Measurements from ENCODE around the gene ARHGAP15. TPM values are rescaled to one million over a fixed set of nuclear protein-coding genes. Genes with fewer than 3 reads are reported as not detected.

ARHGAP15 gene
- total and polyA plus RNA-seq, 9 donors = 1.5 to 10.0 (median 2.6) TPM

- DNase-seq = no peak
- TF ChIP-seq POLR2A (IDR thresholded peaks at IDR 0.05) (no peak), EP300 (IDR thresholded peaks at IDR 0.05) (no peak), CTCF (IDR thresholded peaks at IDR 0.05) (no peak)
- H3K27me3 ChIP-seq = no peaks in the 10 kb centered on the region
- intact Hi-C loops (cut with DNase I) = no loop called here
- no peaks in the 10 kb centered on the region for H3K36me3 ChIP-seq
- H3K27ac ChIP-seq = no peak overlapping the region
- H3K9me3 ChIP-seq = no peaks in the 10 kb centered on the region
- H3K4me1 ChIP-seq (ENCODE audit: insufficient read depth) = no peaks in the 10 kb centered on the region
- H3K4me3 ChIP-seq = no peak overlapping the region
These were observed 567.4 kb downstream of the ARHGAP15 start for GRCh38 chr2:143696651-143697050.

- intact Hi-C loops (cut with DNase I) = no loop called here
- Histone ChIP-seq H3K27me3 (no peaks in the 10 kb centered on the region), H3K4me1 (ENCODE audit: insufficient read depth) (no peaks in the 10 kb centered on the region), H3K27ac (no peak overlapping the region), H3K9me3 (no peaks in the 10 kb centered on the region), H3K36me3 (no peaks in the 10 kb centered on the region), H3K4me3 (no peak overlapping the region)
- TF ChIP-seq EP300 (IDR thresholded peaks at IDR 0.05) (no peak), CTCF (IDR thresholded peaks at IDR 0.05) (no peak), POLR2A (IDR thresholded peaks at IDR 0.05) (no peak)
- WGBS, 3 donors = 93 to 97% (median 94%) methylated on average over 1 of the region's 1 CpG
- DNase-seq = no peak
These were observed 568.5 kb downstream of the ARHGAP15 start for GRCh38 chr2:143697744-143698143.

- no peaks in the 10 kb centered on the region for H3K27me3 ChIP-seq
- no peak for DNase-seq
- no peaks in the 10 kb centered on the region for H3K36me3 ChIP-seq
- intact Hi-C loops (cut with DNase I) = no loop called here
- H3K9me3 ChIP-seq = no peaks in the 10 kb centered on the region
- no peak overlapping the region for H3K27ac ChIP-seq
- no peak for TF ChIP-seq POLR2A (IDR thresholded peaks at IDR 0.05)
- no peak for TF ChIP-seq EP300 (IDR thresholded peaks at IDR 0.05)
- TF ChIP-seq CTCF (IDR thresholded peaks at IDR 0.05) = no peak
- no peaks in the 10 kb centered on the region for H3K4me1 ChIP-seq (ENCODE audit: insufficient read depth)
- no peak overlapping the region for H3K4me3 ChIP-seq
- 91 to 92% (median 91%) methylated on average over 2 of the region's 2 CpGs for WGBS, 3 donors
These were observed 569.1 kb downstream of the ARHGAP15 start for GRCh38 chr2:143698352-143698751.

GRCh38 chr2:143698888-143699570 lies 569.8 kb downstream of the ARHGAP15 start:
- 93 to 95% (median 94%) methylated on average over 3 of the region's 3 CpGs for WGBS, 3 donors
- Histone ChIP-seq H3K27me3 (no peaks in the 10 kb centered on the region), H3K9me3 (no peaks in the 10 kb centered on the region), H3K27ac (no peak overlapping the region), H3K4me1 (ENCODE audit: insufficient read depth) (no peaks in the 10 kb centered on the region), H3K36me3 (no peaks in the 10 kb centered on the region), H3K4me3 (no peak overlapping the region)
- TF ChIP-seq EP300 (IDR thresholded peaks at IDR 0.05) = no peak
- TF ChIP-seq POLR2A (IDR thresholded peaks at IDR 0.05) = no peak
- TF ChIP-seq CTCF (IDR thresholded peaks at IDR 0.05) = no peak
- no peak for DNase-seq
- intact Hi-C loops (cut with DNase I) = no loop called here
